C1 segment of cervical spinal cord (tissue), 14 donors: ENCODE data around the gene SCYL1.

ENCODE experiments used
- DNase-seq, 14 donors: peaks; one replicate each; lab custom pipeline; 2025; lab: John Stamatoyannopoulos, UW

Gene SCYL1

GRCh38 chr11:65551572-65552387, 26.9 kb downstream of the SCYL1 start:
- no peak for DNase-seq

DNA sequence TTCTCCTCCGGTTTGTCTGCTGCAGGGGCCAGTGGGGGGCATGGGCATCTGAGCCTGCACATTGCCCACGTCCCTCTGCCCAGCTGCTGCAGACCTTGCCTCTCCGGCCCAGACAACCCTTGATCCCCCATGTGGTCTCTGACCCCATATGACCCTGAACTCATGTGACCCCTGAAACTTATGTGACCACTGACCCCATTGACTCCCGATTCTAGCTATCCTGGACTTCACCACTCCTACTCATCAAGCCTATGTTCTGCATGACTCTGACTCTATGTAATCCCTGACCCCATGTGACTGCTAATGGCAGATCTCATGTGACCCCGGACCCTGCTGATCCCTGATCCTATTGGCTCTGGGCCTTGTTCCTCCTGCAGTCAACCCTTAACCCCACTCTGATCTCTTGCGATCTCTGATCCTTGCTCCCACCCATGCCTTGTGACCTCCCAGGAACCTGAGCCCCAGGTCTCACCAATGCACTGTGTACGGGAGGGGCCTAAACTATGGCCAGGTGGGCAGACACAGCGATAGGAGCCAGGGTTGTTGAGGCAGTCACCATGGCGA, 27.6 kb downstream of the SCYL1 start:
- no peak for DNase-seq

DNA sequence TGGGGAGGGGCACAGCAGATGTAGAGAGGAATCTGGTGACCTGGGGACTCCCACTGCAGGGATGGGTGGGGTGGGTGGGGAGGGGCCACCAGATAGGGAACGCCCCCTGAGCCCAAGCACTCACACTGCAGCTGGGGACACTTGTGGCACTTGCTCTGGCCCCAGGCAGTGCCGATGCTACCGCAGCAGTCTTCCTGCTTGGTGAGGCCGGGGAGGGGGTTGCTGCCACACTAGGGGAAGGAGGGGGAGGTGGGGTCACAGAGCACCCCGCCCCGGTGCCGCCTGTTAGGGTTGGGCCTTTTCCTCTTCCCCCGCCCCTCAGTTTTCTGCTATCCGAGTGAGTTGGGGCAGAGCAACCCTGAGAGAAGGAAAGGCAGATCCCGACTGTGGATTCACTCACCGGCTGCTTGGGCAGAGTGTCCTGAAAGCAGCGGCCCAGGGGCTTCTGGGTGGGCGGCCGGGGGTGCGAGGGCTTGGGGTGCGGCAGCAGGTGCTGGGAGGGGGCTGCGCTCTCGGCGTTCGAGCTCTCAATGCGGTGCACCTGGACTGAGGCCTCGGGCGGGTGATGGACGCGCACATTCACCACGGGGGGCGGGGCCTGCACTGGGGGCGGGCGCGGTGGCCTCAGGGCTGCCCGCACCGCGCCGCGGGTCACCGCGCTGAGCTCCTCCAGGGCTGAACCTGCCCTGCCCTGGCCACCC, 28.6 kb downstream of the SCYL1 start:
- DNase-seq: no peak

- no peak for DNase-seq
These were observed 29.4 kb downstream of the SCYL1 start for GRCh38 chr11:65554057-65554818.

DNA sequence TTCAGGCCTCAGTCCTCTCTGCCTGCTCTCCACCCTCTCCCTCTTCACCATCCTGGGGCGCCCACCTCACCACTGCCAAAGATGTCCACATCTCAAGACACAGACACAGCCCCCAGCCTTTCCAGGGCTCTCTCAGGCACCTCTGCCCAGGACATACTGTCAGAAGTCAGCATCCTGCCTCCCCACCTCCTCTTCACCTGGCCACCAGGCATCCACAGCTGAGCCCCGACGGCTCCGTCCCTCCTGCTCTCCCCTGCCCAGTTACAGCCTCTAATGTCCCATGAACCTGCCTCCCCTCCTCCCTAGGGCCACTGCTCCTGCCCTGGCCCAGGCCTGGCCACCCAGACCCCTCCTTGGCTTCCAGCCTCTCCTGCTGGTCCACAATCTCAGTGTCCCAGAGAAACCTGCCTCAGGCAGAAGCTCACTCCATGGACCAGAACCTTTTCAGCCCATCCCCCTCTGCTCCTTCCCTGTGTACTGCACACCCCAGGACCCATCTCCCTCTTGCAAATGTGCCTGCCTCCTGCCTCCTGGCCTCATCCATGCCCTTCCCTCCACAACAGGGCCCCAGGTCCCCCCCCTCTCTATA, 30.1 kb downstream of the SCYL1 start:
- no peak for DNase-seq

- DNase-seq: peak in 2 of 14 donors; percentile 13 to 61
These were observed 30.9 kb downstream of the SCYL1 start for GRCh38 chr11:65555693-65556231.

DNA sequence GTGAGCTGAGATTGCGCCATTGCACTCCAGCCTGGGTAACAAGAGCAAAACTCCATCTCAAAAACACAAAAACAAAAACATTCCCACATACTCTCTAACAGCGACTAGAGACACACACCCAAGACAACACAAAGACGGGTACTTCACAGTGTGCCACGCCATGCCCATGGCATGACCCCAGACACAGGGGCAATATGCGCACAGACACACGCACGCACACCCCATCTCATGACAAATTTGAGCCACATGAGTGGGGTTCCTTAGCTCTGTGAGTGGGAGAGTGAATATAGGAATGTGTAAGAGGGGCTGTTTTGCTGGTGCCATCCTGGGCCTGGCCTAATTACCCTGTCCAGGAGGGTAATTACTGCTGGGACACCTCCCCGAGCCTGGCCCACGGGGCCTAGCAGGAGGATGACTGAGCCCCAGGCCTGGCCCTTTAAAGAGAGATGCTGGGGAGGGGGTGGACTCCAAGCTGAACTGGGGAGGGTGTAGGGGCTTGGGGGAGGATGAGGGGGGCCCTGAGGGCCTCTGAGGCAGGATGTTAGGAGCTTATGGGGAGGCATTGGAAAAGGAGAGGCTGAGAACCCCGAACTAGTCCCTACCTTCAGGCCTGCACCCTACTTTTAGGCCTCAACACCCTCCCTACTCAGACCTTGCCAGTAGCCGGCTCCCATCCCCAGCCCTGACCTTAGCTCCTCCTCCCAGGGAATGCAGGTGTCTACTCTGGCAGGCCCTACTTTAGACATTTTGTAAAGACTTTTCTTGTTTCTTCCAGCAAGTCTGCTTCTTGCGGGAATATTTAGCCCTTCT, 31.8 kb downstream of the SCYL1 start:
- DNase-seq: peak in 2 of 14 donors; percentile 49 to 55

- peak in 7 of 14 donors; percentile 10 to 64 (median 38) for DNase-seq
These were observed 32.6 kb downstream of the SCYL1 start for GRCh38 chr11:65557280-65558001.

GRCh38 chr11:65558002-65558929, 33.4 kb downstream of the SCYL1 start, which contains the start of gene LTBP3:
Gene LTBP3 (minus strand): TSS chr11:65558359. CDS start chr11:65557959, 400 bp downstream.
- DNase-seq: peak in 13 of 14 donors; percentile 38 to 88 (median 76)

GRCh38 chr11:65558930-65559509, 34.1 kb downstream of the SCYL1 start:
- peak in 11 of 14 donors; percentile 42 to 87 (median 69) for DNase-seq

- peak in 3 of 14 donors; percentile 41 to 61 (median 56) for DNase-seq
These were observed 34.7 kb downstream of the SCYL1 start for GRCh38 chr11:65559535-65559934.

GRCh38 chr11:65559951-65560537, 35.2 kb downstream of the SCYL1 start:
- DNase-seq: peak in 6 of 14 donors; percentile 19 to 62 (median 37)

- DNase-seq: peak in 9 of 14 donors; percentile 13 to 50 (median 31)
These were observed 35.9 kb downstream of the SCYL1 start for GRCh38 chr11:65560555-65561418.

- DNase-seq: no peak
These were observed 37.1 kb downstream of the SCYL1 start for GRCh38 chr11:65562020-65562419.

DNA sequence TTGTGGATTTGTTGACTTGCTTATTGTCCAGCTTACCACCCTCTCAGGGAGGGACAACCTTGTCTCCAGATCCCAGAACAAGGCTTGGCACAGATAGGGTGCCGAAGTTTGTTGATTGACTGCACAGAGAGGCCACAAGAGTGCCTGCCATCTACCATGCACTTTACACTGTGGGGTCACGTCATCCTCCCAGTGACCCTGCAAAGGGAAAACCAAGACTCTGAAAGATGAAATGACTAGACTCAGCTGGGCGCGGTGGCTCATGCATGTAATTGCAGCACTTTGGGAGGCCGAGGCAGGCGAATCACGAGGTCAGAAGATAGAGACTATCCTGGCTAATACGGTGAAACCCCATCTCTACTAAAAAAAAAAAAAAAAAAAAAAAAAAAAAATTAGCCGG, 37.9 kb downstream of the SCYL1 start:
- DNase-seq: no peak

- DNase-seq: no peak
These were observed 38.7 kb downstream of the SCYL1 start for GRCh38 chr11:65563601-65564000.
